HG02763 (cell line): Measurements from ENCODE around the gene SLC39A6.
"Not testable (repeated sequence)": the region's sequence is repeated elsewhere in the genome, so short reads cannot be mapped to it uniquely, and the experiment has no call there.

Experiments
- ATAC-seq: cut with Tn5 transposase; IDR thresholded peaks from one replicate; pipeline ENCODE4 v1.9.1; 2021; ENCODE audit warnings: mild to moderate bottlenecking, moderate library complexity; ENCODE audit not compliant: unreplicated experiment

SLC39A6 gene

GRCh38 chr18:36066001-36066400 lies 63.1 kb downstream of the SLC39A6 start:
- ATAC-seq, result no peak

GRCh38 chr18:36064809-36065079 lies 64.4 kb downstream of the SLC39A6 start:
- ATAC-seq, result not testable (repeated sequence)

- no peak for ATAC-seq
Measured at GRCh38 chr18:36064027-36064808, 64.9 kb downstream of the SLC39A6 start.

- ATAC-seq, result no peak
Measured at GRCh38 chr18:36058674-36059073, 70.5 kb downstream of the SLC39A6 start.
